HG03139 (cell line): ENCODE measurements around the gene PRR18.
"Not testable (repeated sequence)": the region's sequence is repeated elsewhere in the genome, so short reads cannot be mapped to it uniquely, and the experiment has no call there.

Experiments used
- ATAC-seq: cut with Tn5 transposase; IDR thresholded peaks from one replicate; pipeline ENCODE4 v1.9.1; 2021; ENCODE audit not compliant: unreplicated experiment

Gene PRR18

GRCh38 chr6:166308033-166308768 is at the start of gene PRR18:
PRR18 (minus strand) TSS chr6:166308392; CDS start chr6:166308142, 250 bp downstream.
- no peak for ATAC-seq

GRCh38 chr6:166355552-166355951 is 47.4 kb upstream of the PRR18 start:
- ATAC-seq: no peak

DNA sequence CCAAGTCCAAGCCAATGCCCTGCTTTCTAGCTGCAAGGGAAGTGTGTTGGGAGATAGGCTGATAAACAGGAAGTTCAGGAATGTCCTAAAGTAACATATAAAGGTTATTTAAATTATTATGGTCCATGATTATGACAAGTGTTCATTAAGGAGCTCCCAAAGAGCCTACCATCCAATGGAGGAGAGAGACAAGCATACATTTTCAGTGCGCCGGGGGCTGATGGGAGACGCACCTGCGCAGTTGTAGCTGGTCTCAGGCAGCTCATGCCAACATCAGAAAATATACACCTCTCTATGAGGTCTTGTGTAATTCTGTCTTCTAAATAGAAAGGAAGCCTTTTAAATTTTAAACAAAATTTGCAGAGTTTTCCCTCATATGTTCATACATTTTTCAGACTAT is 46.8 kb upstream of the PRR18 start:
- no peak for ATAC-seq

DNA sequence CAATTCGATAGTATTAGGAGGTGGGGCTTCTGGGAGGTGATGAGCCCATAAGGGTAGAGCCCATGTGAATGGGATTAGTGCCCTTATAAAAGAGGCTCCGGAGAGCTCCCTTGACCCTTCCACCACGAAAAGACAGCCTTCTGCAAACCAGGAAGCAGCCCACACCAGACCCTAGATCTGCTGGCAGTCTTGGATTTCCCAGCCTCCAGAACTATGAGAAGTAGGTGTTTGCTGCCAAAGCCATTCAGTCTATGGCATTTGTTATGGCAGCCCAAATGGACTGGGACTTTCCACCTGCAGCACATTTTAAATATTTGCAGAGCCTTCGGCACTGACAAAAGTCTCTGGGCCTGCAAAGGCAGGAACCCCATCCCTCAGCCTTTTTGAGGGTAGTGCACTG is 46.0 kb upstream of the PRR18 start:
- ATAC-seq: no peak

- ATAC-seq: no peak
These were observed 45.3 kb upstream of the PRR18 start for GRCh38 chr6:166353507-166353906.

GRCh38 chr6:166352923-166353322 is 44.7 kb upstream of the PRR18 start:
- ATAC-seq: no peak

GRCh38 chr6:166351715-166352285 is 43.6 kb upstream of the PRR18 start:
- ATAC-seq: peak; percentile 99

- no peak for ATAC-seq
These were observed 40.2 kb upstream of the PRR18 start for GRCh38 chr6:166348305-166348949.

GRCh38 chr6:166346965-166347364 is 38.8 kb upstream of the PRR18 start:
- ATAC-seq: no peak

DNA sequence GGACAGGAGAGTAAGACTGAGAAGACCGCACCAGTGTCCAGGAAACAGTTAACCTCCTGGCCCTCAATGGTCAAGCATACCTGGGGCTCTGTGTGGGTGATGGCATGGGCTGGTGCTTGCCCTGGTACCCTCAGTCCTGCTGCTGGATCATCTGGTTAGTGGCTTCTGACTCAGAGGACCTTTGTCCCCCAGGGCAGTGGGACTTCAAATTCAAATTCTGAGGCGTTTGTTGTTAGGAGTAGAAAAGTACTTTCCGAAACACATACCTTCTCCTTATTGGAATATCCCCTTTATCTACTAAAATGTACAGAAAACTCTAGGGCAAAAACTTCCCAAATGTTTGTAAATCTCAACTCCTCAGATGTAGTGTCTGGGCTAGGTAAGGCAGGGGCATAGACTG is 38.3 kb upstream of the PRR18 start:
- no peak for ATAC-seq

- ATAC-seq: not testable (repeated sequence)
These were observed 37.5 kb upstream of the PRR18 start for GRCh38 chr6:166345672-166346071.

DNA sequence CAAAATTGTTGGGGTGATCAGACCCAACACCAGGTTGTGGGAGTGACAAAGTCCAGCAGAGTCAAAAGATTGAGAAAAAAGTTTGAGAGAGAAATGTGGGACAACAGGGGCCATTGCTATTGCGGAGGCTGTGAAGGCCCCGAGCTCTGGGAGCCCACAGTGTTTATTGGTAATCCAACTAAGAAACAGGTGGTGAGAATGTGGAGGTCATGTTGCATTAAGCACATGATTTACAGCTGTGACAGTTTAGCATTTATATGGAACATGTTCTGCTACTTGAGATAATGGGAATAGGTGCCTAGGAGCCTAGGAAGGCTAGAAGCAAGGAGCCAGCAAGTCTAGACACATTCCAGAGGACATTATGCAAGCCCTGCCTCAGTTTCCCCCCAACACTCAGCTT is 36.7 kb upstream of the PRR18 start:
- ATAC-seq: not testable (repeated sequence)

- ATAC-seq: no peak
These were observed 36.0 kb upstream of the PRR18 start for GRCh38 chr6:166344240-166344639.

- peak; percentile 16 for ATAC-seq
These were observed 34.9 kb upstream of the PRR18 start for GRCh38 chr6:166343150-166343487.

DNA sequence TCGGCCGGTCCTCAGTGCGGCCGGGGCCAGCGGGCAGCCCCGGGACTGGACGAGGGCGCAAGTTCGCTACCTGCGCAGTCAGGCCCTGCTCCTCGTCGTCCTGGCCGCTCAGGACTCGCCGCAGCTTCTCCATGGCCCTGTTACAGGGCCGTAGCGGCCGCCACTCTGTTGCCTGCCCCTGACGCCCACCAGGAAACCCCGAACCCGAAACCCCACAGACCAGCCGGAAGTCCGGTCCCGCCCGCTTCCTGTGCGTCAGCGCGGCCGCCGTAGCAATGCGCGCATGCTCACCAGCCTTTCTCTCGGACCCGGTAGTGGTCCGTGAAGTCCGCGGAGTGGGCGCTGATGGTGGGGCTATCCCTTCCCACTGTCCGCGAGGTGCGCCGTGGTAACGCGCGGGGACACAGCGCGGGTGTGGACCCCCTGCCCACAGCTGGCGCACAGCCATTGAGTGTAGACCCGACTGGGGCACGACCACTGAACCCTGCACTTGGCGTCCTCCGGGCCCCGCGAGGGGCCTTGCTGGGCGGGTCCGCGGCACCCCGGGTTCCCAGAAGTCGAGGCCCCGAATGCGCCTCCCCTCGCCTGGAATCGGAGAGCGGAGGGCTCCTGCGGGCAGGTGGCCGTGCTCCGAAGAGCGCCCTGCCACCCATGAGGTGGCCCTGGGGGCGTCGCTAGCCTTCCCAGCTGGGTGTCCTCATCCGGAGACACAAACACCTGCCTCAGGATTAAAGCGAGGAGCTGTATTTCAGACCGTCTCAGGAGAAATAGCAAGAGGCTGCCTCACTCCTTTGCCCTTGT is 34.4 kb upstream of the PRR18 start, which contains the start of gene SFT2D1:
SFT2D1 (minus strand) TSS at position 197 of the 801 bp plus-strand sequence; CDS start at position 133, 64 bp downstream.
- ATAC-seq: peak; percentile 91

DNA sequence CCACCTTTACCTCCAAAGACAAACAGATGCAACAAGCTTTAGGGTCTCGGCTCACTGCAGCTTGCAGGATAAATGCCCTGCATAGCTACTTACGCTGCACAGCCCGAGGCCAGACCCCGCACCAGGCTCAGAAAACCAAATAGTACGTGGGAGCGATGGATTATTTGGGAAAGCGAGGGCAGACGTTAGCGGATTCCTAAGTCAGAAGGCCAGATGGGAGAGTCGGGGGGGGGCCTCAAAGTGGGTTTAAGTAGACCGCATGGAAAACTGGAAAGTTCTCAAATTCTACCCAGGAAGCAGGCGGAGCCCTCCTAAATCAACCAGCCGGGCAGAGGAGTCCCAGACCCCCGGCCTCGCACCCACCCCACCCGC is 33.8 kb upstream of the PRR18 start:
- ATAC-seq: no peak

GRCh38 chr6:166341464-166341863 is 33.3 kb upstream of the PRR18 start:
- ATAC-seq: no peak

DNA sequence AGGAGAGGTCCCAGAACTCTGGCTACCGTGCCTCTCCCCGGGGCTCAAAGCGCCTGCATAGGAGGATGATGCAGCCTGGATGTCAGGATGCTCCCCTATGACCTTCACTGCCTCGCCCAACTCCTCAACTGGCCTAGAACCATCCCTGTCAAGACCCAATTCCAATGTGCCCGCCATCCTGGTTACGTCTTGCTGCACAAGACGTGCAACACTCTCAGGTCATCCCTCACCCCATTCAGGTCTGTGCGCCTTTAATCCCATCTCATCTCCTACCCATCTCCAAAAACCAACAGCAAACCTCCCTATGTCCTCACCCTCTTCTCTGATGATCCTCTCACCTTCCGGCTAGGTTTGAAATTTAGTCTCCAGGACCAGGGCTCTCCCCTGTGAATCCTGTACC is 30.7 kb upstream of the PRR18 start:
- ATAC-seq: no peak

DNA sequence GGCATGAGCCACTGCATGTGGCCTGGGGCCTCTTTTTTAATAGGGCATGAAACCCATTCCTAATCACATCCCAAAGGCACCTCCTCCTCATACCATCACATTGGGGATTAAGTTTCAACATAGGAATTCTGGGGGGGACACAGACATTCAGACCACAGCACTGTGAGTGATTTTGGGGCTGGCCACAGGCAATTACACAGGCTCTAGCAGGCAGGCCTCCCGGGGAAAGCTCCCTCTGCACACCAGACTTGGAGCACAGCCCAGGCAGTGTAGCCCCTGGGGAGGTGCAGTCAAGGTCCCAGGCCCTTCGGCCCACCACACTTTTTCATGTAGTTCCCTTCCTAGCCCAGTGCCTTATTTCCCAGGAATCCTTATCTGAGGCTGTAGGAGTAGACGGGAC is 28.7 kb upstream of the PRR18 start:
- ATAC-seq: no peak

GRCh38 chr6:166335378-166336302 is 27.4 kb upstream of the PRR18 start:
- ATAC-seq: no peak
